ENCODE data around the gene PRRT2.

Gene PRRT2

DNA sequence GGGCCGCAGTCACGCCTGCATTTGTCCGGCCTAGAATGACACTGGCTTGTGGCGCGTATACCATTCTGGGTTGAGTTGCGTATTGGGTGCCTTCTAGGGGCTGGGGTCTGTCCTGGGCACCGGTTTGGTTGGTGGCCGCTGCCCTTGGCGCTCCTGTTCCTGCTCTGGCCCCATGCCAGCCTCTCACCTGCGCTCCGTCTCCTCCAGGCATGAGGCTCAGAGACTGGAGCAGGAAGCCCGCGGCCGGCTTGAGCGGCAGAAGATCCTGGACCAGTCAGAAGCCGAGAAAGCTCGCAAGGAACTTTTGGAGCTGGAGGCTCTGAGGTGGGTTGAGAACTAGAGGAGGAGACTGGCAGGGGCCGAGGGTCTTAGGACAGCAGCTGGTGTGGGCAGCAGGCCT lies 33.7 kb downstream of the PRRT2 start:
- no peak overlapping the region for H3K27ac ChIP-seq (ENCODE audit: low read depth, low read length)

DNA sequence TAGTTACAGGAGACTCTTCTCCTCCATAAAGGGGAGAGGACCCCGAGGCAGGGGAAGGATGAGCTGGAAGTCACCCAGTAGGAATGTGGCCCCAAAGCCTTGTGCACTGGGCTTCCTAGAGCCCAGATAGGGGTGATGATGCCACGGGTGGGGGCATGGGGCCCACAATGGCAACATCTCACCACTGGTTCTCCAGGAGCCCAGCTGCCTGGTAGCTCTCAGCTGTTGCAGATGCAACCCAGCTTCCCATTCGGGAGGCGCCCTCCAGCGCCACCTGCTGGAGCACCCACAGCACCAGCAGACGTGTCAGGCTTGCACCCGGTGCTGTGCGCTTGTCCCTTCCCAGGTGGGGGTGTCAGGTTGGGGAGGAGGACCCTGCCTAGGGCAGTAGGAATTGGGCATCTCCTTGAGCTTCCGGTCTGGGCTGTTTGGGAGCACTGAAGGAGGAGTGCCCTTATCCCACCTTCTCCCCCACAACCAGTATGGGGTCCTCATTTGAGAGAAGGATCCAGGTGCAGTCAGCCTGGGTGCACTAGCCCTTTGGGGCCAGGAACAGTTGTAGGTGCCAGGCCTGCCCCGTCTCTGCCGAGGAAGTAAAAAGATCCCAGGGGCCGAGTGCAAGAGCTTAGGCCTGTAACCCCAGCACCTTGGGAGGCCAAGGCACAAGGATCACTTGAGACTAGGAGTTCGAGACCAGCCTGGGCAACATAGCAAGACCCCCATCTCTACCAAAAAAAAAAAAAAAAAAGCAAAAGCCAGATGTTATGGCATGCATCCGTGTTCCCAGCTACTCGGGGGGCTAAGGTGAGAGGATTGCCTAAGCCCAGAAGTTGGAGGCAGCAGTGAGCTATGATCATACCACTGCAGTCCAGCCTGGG lies 36.7 kb downstream of the PRRT2 start:
- Histone ChIP-seq H3K27ac (ENCODE audit: low read depth, low read length) (no peak overlapping the region), H3K27me3 (ENCODE audit: control insufficient read depth in 1 of 2, insufficient read depth in 2 of 2, low read length in 2 of 2) (no peaks in the 10 kb centered on the region), H3K9ac (ENCODE audit: low read depth in 1 of 2, low read length in 2 of 2) (no peak overlapping the region), H3K4me1 (ENCODE audit: control insufficient read depth in 1 of 2, insufficient read depth in 2 of 2, low read length in 2 of 2) (no peaks in the 10 kb centered on the region), H3K36me3 (ENCODE audit: control insufficient read depth in 1 of 2, insufficient read depth in 2 of 2, low read length in 2 of 2) (peaks cover 24 to 57% of the 10 kb centered on the region in 2 donors), H3K9me3 (ENCODE audit: control insufficient read depth in 1 of 2, low read length in 2 of 2) (no peaks in the 10 kb centered on the region), H3K4me3 (ENCODE audit: low read depth in 1 of 2, low read length in 2 of 2) (no peak overlapping the region)

More for the DNA sequence above, 33.7 kb downstream of the PRRT2 start:
- Histone ChIP-seq H3K36me3 (ENCODE audit: control insufficient read depth in 1 of 2, insufficient read depth in 2 of 2, low read length in 2 of 2) (peaks cover 40 to 82% of the 10 kb centered on the region in 2 donors), H3K27me3 (ENCODE audit: control insufficient read depth in 1 of 2, insufficient read depth in 2 of 2, low read length in 2 of 2) (no peaks in the 10 kb centered on the region), H3K4me3 (ENCODE audit: low read depth in 1 of 2, low read length in 2 of 2) (no peak overlapping the region), H3K9me3 (ENCODE audit: control insufficient read depth in 1 of 2, low read length in 2 of 2) (no peaks in the 10 kb centered on the region), H3K9ac (ENCODE audit: low read depth in 1 of 2, low read length in 2 of 2) (no peak overlapping the region), H3K4me1 (ENCODE audit: control insufficient read depth in 1 of 2, insufficient read depth in 2 of 2, low read length in 2 of 2) (no peaks in the 10 kb centered on the region)

GRCh38 chr16:29849505-29849904 lies 37.5 kb downstream of the PRRT2 start:
- Histone ChIP-seq H3K9me3 (ENCODE audit: control insufficient read depth in 1 of 2, low read length in 2 of 2) (no peaks in the 10 kb centered on the region), H3K4me1 (ENCODE audit: control insufficient read depth in 1 of 2, insufficient read depth in 2 of 2, low read length in 2 of 2) (no peaks in the 10 kb centered on the region), H3K27me3 (ENCODE audit: control insufficient read depth in 1 of 2, insufficient read depth in 2 of 2, low read length in 2 of 2) (no peaks in the 10 kb centered on the region), H3K27ac (ENCODE audit: low read depth, low read length) (no peak overlapping the region), H3K36me3 (ENCODE audit: control insufficient read depth in 1 of 2, insufficient read depth in 2 of 2, low read length in 2 of 2) (peaks cover 16 to 48% of the 10 kb centered on the region in 2 donors), H3K9ac (ENCODE audit: low read depth in 1 of 2, low read length in 2 of 2) (no peak overlapping the region), H3K4me3 (ENCODE audit: low read depth in 1 of 2, low read length in 2 of 2) (no peak overlapping the region)

DNA sequence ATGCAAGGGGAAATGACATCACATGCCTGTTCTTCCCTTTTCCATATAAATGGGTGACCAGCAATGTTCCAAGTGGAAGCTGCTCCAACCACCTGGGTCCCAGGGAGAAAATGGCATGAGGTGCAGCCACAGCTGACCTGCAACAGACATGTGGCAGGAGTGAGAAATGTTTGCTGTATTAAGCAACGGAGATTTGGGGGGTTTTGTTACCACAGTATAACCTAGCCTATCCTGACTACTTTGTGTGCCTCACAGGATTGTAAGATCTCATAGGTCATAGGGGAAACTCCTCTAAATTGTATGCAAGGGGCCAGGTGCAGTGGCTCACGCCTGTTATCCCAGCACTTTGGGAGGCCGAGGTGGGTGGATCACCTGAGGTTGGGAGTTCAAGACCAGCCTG lies 39.0 kb downstream of the PRRT2 start:
- Histone ChIP-seq H3K27me3 (ENCODE audit: control insufficient read depth in 1 of 2, insufficient read depth in 2 of 2, low read length in 2 of 2) (no peaks in the 10 kb centered on the region), H3K4me3 (ENCODE audit: low read depth in 1 of 2, low read length in 2 of 2) (no peak overlapping the region), H3K27ac (ENCODE audit: low read depth, low read length) (no peak overlapping the region), H3K4me1 (ENCODE audit: control insufficient read depth in 1 of 2, insufficient read depth in 2 of 2, low read length in 2 of 2) (peaks cover 0 to 5% of the 10 kb centered on the region in 2 donors), H3K9me3 (ENCODE audit: control insufficient read depth in 1 of 2, low read length in 2 of 2) (no peaks in the 10 kb centered on the region), H3K9ac (ENCODE audit: low read depth in 1 of 2, low read length in 2 of 2) (no peak overlapping the region), H3K36me3 (ENCODE audit: control insufficient read depth in 1 of 2, insufficient read depth in 2 of 2, low read length in 2 of 2) (peaks cover 11 to 33% of the 10 kb centered on the region in 2 donors)

DNA sequence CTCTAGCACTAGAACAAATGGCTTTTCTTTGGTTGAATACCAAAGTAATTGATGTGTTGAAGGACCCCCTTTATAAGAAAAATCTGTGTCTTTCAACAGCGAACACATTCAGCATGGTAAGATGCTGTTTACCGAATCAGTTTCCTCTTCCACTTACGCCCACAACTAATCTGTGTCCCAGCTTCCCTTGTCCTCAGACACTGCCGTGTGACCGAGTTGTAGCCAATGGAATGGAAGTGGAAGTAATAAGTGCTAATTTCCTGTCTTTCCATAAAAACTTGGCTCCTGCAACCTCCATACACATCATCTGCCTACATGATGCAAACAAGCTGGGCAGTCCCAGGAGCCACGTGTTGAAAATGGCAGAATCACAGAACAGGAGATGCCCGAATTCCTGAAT lies 40.7 kb downstream of the PRRT2 start:
- no peak overlapping the region for H3K27ac ChIP-seq (ENCODE audit: low read depth, low read length)

GRCh38 chr16:29854520-29855100 lies 42.6 kb downstream of the PRRT2 start:
- Histone ChIP-seq H3K4me3 (ENCODE audit: low read depth in 1 of 2, low read length in 2 of 2) (no peak overlapping the region), H3K27me3 (ENCODE audit: control insufficient read depth in 1 of 2, insufficient read depth in 2 of 2, low read length in 2 of 2) (no peaks in the 10 kb centered on the region), H3K9ac (ENCODE audit: low read depth in 1 of 2, low read length in 2 of 2) (no peak overlapping the region), H3K27ac (ENCODE audit: low read depth, low read length) (no peak overlapping the region), H3K9me3 (ENCODE audit: control insufficient read depth in 1 of 2, low read length in 2 of 2) (no peaks in the 10 kb centered on the region), H3K36me3 (ENCODE audit: control insufficient read depth in 1 of 2, insufficient read depth in 2 of 2, low read length in 2 of 2) (peaks cover 5 to 16% of the 10 kb centered on the region in 2 donors), H3K4me1 (ENCODE audit: control insufficient read depth in 1 of 2, insufficient read depth in 2 of 2, low read length in 2 of 2) (peaks cover 0 to 5% of the 10 kb centered on the region in 2 donors)

More for the DNA sequence above, 40.7 kb downstream of the PRRT2 start:
- Histone ChIP-seq H3K36me3 (ENCODE audit: control insufficient read depth in 1 of 2, insufficient read depth in 2 of 2, low read length in 2 of 2) (peaks cover 0 to 17% of the 10 kb centered on the region in 2 donors), H3K4me3 (ENCODE audit: low read depth in 1 of 2, low read length in 2 of 2) (no peak overlapping the region), H3K9me3 (ENCODE audit: control insufficient read depth in 1 of 2, low read length in 2 of 2) (no peaks in the 10 kb centered on the region), H3K4me1 (ENCODE audit: control insufficient read depth in 1 of 2, insufficient read depth in 2 of 2, low read length in 2 of 2) (peaks cover 0 to 5% of the 10 kb centered on the region in 2 donors), H3K9ac (ENCODE audit: low read depth in 1 of 2, low read length in 2 of 2) (no peak overlapping the region), H3K27me3 (ENCODE audit: control insufficient read depth in 1 of 2, insufficient read depth in 2 of 2, low read length in 2 of 2) (no peaks in the 10 kb centered on the region)

DNA sequence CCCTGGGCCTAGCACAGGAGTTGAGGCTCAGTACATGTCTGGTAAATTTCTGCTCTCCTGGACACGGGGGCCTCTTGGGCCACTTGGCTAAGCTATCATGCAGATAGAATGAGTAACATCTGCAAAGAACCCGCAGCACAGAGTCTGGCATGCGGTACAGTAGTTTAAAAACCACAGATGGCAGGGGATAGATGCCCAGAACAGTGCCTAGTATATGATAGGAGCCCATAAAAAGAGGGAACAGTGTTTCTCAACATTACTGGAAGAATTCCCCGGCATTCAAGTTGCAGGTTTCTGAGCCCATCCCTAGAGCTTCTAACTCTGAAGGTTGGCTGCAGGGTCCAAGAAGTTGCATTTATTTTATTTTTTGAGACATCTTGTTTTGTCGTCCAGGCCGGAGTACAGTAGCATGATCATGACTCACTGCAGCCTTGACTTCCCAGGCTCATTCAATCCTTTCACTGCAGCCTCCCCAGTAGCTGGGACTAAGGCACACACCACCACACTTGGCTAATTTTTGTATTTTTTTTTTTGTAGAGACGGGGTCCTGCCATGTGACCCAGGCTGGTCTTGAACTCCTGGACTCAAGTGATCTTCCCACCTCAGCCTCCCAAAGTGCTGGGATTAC lies 45.3 kb downstream of the PRRT2 start:
- Histone ChIP-seq H3K27ac (ENCODE audit: low read depth, low read length) (no peak overlapping the region), H3K4me1 (ENCODE audit: control insufficient read depth in 1 of 2, insufficient read depth in 2 of 2, low read length in 2 of 2) (peaks cover 14 to 22% of the 10 kb centered on the region in 2 donors), H3K36me3 (ENCODE audit: control insufficient read depth in 1 of 2, insufficient read depth in 2 of 2, low read length in 2 of 2) (peaks cover 5 to 27% of the 10 kb centered on the region in 2 donors), H3K9ac (ENCODE audit: low read depth in 1 of 2, low read length in 2 of 2) (no peak overlapping the region), H3K4me3 (ENCODE audit: low read depth in 1 of 2, low read length in 2 of 2) (no peak overlapping the region), H3K27me3 (ENCODE audit: control insufficient read depth in 1 of 2, insufficient read depth in 2 of 2, low read length in 2 of 2) (no peaks in the 10 kb centered on the region), H3K9me3 (ENCODE audit: control insufficient read depth in 1 of 2, low read length in 2 of 2) (no peaks in the 10 kb centered on the region)

DNA sequence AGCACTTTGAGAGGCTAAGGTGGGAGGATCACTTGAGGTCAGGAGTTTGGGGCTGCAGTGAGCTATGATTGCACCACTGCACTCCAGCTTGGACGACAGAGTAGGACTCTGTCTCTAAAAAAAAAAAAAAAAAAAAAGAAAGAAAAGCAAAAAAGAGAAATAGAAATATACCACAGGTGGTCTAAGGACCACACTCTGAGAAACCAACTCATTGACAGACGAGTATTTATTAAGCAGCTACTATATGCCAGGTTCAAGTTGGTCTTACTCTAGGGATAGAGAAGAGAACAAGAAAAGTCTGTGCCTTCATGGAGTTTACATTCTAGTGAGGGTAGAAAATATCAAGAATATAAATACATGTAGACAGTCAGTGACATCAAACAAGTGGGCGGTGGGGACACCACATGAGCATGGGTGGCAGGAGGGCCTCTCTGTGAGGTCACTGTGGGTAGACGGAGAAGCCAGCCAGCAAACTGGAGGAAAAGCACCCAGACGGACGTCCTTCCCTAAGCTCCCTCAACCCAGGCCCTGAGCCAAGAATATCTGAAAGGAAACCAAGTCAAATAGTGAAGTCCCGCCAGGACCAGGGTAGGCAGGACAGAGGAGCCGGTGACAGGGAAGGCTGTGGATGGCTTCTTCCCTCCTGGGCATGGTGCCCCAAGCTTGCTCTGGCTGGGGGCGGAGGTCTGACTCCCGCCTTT lies 46.3 kb downstream of the PRRT2 start:
- no peak overlapping the region for H3K9ac ChIP-seq (ENCODE audit: low read depth in 1 of 2, low read length in 2 of 2)
- peaks cover 5 to 27% of the 10 kb centered on the region in 2 donors for H3K36me3 ChIP-seq (ENCODE audit: control insufficient read depth in 1 of 2, insufficient read depth in 2 of 2, low read length in 2 of 2)
- no peaks in the 10 kb centered on the region for H3K27me3 ChIP-seq (ENCODE audit: control insufficient read depth in 1 of 2, insufficient read depth in 2 of 2, low read length in 2 of 2)
- no peak overlapping the region for H3K4me3 ChIP-seq (ENCODE audit: low read depth in 1 of 2, low read length in 2 of 2)
- H3K4me1 ChIP-seq (ENCODE audit: control insufficient read depth in 1 of 2, insufficient read depth in 2 of 2, low read length in 2 of 2), result peaks cover 16 to 25% of the 10 kb centered on the region in 2 donors
- no peaks in the 10 kb centered on the region for H3K9me3 ChIP-seq (ENCODE audit: control insufficient read depth in 1 of 2, low read length in 2 of 2)
- no peak overlapping the region for H3K27ac ChIP-seq (ENCODE audit: low read depth, low read length)

- no peaks in the 10 kb centered on the region for H3K27me3 ChIP-seq (ENCODE audit: control insufficient read depth in 1 of 2, insufficient read depth in 2 of 2, low read length in 2 of 2)
- H3K4me1 ChIP-seq (ENCODE audit: control insufficient read depth in 1 of 2, insufficient read depth in 2 of 2, low read length in 2 of 2), result peaks cover 19 to 29% of the 10 kb centered on the region in 2 donors
- H3K4me3 ChIP-seq (ENCODE audit: low read depth in 1 of 2, low read length in 2 of 2), result no peak overlapping the region
- H3K9ac ChIP-seq (ENCODE audit: low read depth in 1 of 2, low read length in 2 of 2), result no peak overlapping the region
- H3K9me3 ChIP-seq (ENCODE audit: control insufficient read depth in 1 of 2, low read length in 2 of 2), result no peaks in the 10 kb centered on the region
- H3K36me3 ChIP-seq (ENCODE audit: control insufficient read depth in 1 of 2, insufficient read depth in 2 of 2, low read length in 2 of 2), result peaks cover 5 to 27% of the 10 kb centered on the region in 2 donors
- H3K27ac ChIP-seq (ENCODE audit: low read depth, low read length), result no peak overlapping the region
Measured at GRCh38 chr16:29858974-29859373, 47.0 kb downstream of the PRRT2 start.
